ENCODE data around the gene ELP5.

GRCh38 chr17:7215136-7215638 lies 36.8 kb upstream of the ELP5 start:
- TF ChIP-seq CTCF (IDR thresholded peaks at IDR 0.05) (no peak), POLR2A (IDR thresholded peaks at IDR 0.05) (no peak), EP300 (IDR thresholded peaks at IDR 0.05) (no peak)
